Stimulated activated CD4-positive, alpha-beta T cell treated with anti-CD3 and anti-CD28 coated beads, Interleukin-4, amount 100 ng/mL, for 48 hours (primary cell): ENCODE data around the gene CCDC47.
"Not testable (repeated sequence)": the region's sequence is repeated elsewhere in the genome, so short reads cannot be mapped to it uniquely, and the experiment has no call there.

Experiments used
- DNase-seq, 2 donors: peaks; one replicate each; pipeline ENCODE4 v3.0.0-alpha.2; 2020; ENCODE audit warnings: low read depth in 2 of 2

The CCDC47 gene

DNA sequence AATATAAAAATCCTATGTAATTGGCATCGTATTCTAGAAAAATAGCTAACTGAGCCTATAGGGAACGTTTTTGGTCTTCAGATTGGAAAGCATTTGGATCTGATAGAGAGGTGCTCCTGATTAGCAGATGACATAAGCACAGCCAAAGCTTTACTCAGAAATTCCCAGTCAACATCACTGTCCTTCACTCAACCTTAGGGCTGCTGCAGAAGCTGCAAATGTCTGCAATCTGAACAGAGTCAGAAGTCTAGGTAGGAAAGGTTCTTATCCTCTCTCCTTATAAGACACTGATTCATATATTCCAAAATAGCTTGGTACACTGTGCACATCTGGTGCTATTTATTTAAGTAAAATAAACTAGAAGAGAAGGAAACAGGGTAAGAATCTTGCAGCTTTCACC, 51.0 kb downstream of the CCDC47 start:
- DNase-seq: no peak

DNA sequence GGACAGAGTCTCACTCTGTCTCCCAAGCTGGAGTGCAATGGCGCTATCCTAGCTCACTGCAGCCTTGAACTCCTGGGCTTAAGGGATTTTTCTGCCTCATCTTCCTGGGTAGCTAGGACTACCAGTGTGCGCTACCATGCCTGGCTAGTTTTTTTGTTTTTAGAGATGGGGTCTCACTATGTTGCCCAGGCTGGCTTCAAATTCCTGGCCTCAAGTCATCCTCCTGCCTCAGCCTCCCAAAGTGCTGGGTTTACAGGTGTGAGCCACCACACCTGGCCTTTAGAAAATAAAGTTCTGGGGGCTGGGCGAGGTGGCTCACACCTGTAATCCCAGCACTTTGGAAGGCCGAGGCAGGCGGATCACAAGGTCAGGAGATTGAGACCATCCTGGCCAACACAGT, 53.2 kb downstream of the CCDC47 start:
- DNase-seq: not testable (repeated sequence)

DNA sequence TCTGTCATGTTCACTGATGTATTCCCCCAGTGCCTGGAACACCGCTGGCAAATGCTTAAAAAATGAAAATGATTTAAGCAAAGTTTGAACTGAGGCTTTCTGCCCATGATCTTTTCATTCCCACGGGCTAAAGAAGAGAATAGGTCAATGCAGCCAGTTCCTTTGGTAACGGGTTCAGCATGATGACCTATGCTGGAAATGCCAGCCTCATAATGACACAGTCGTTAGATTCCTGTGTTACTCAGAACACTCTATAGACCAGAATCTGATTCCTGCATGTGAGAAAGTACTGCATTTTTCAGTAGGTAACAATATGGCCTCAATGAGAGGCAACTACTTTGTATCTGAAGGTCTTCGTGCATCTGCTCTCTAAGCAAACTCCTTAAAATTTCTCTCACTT, 54.4 kb downstream of the CCDC47 start:
- no peak for DNase-seq

DNA sequence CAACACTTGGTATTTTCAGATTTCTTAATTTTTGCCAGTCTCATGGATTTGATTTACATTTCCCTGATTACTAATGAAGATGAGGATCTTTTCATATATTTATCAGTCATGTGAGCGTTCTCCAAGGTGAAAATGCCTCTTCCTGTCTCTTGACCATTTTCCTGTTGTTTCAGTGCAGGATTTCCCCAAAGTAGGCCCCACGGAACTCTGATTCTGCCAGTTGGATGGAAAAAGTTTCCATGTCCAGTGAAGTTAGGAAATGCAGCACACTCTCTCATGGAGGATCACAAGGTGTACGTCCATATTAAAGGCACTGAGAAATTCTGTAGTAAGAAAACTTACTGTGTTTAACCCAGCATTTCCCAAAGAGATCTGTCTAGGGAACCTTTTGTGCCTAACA, 57.0 kb downstream of the CCDC47 start:
- DNase-seq: no peak

DNA sequence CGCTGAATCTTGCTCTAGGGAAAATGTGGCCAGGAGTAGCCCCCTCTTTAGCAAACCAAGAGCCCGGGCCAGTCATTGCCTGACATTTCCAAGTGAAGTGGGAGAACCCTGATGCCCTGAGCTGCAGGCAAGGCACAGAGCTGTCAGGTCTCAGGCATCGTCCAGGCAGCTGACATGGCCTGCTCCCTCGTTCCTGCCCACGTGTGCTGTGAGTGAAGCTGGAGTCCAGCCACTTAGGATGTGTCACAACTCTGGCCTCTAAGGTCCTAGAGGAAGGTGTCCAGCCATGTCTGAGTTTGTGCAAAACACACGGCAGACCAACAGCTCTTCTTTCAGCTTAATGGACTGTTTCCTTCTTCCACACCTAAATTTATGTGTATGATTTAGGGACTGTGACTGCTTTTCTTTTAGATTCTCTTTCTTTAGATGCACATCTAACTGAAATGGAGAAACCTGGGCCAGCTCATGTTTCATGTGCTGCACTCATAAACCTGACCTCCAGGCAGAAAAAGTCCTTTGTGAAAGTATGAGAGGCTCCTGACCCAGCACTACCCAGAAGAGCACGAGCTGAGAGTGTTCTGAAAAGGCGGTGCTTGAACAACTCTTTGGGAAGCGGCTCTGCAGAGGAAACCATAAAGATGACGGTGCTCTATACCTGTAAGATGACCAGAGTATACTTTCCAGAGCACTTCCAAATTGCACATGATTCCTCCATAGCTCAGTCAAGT, 58.7 kb downstream of the CCDC47 start:
- DNase-seq: no peak

DNA sequence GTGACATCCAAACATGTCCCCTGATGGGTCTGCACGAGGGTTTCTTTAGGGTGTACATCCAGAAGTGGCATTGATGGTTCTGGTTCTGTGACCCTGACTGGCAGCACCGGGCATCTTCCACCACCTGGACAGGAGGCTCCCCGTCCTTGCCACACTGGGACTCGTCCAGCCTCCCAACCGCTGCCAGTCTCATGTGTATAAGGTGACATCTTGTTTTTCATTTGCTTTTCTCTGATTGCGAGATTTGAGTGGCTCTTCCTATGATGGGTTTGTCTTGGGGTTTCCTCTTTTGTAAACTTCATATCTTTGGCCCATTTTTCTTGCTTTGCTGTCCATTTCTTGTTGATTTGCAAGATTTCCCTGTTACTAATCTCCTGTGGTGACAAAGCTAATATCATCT, 64.3 kb downstream of the CCDC47 start:
- no peak for DNase-seq

DNA sequence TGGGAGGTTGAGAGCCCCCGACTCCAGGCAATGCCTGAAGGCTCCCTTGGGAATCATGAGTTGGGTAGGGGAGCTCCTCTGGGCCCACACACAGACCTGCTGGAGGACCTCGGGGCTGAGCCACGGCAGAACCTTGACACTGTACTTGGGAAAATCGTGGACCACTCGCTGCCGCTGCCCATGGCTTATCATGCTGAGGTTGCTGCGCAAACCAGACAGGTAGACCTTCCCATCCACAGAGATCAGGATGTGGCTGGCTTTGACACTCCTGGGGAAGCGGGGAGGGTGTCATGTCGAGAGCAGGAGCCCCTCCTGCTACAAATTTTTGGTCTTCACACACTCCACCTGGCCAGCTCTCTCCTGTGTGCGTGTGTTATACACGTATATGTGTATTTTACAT, 66.2 kb downstream of the CCDC47 start:
- DNase-seq: no peak

DNA sequence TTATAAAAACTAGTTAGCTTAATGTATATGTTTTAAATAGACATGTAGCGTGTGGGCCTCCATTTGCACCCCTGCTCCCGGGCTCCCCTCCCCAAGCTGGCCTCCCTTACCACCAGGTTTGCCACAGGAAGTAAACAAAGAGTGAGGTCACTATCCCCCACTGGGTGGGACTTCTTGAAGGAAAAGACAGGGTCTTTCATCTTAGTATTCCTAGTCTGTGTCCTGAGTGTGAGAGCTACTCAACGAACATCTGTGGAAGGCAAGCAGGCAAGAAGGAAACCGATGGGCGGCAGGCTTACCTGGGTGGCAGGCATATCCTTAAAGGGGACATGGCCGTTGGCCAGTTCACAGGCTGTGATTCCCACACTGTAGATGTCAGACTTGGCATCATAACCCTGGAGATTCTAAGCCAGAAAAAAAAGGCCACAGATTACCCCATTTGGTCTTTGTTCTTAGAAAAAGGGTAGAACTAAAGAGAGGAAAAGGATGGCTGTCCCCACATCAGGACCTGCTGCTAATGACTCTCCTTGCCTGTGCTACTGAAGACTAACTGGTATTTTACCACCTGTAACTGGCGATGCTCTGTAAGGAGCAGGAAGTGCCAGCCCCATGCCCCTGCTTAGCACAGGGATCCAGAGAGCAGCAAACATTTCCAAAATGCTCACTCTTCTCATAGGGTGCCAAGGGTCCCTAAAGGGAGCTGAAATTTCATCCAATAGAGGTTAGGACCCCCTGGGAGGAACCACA, 66.9 kb downstream of the CCDC47 start:
- no peak for DNase-seq

DNA sequence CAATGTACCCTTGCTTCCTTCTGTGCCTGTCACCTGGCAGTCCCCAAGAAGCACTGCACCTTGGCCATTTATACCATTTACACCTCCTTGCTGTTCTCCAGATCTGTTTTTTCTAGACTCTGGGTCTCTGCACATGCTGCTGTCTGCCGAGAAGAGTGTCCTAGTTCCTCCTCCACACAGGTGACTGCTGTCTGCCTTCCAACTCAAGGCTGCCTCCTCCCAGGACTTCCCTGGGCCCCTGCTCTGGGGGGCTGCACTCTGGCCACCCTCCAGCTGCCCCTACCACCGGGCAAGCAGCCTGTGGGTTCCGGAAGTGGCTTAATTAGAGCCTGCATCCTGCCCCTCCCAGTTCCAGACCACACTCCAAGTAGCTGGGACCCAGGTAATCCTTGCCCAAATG, 67.7 kb downstream of the CCDC47 start:
- DNase-seq: no peak

DNA sequence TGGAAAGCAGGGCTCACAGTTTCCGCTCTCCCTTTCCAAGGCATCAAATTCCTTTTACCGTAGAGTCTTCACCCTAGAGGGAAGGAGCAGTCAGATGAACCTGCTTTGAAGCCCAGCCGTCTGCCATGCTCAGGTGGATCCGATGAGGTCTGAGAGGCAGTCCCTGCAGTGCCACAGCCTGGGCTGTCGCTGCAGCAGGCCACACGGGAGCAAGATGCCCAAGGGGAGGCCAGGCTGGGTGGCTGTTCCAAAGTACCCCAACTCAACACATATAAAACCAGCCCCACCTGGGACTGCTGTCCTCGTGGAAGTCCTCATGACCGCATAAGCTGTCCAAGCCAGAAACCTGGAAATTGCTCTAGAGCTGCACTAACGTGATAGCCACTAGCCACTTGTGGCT, 68.6 kb downstream of the CCDC47 start:
- DNase-seq: no peak

DNA sequence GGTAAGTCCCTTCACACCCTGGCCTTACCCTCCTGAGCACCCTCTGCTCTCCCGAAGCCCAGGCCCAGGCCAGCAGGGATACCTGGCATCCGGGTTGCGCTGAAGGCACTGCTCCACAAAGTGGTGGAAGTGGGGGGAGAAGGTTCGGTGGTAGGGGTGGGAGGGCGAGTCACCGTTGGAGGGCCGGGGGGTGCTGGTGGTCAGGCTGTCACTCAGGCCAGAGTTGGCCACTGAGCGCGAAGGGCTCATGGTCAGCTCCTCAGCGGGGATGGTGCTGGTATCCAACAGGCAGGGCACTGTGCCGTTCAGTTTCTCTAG, 69.2 kb downstream of the CCDC47 start:
- no peak for DNase-seq

DNA sequence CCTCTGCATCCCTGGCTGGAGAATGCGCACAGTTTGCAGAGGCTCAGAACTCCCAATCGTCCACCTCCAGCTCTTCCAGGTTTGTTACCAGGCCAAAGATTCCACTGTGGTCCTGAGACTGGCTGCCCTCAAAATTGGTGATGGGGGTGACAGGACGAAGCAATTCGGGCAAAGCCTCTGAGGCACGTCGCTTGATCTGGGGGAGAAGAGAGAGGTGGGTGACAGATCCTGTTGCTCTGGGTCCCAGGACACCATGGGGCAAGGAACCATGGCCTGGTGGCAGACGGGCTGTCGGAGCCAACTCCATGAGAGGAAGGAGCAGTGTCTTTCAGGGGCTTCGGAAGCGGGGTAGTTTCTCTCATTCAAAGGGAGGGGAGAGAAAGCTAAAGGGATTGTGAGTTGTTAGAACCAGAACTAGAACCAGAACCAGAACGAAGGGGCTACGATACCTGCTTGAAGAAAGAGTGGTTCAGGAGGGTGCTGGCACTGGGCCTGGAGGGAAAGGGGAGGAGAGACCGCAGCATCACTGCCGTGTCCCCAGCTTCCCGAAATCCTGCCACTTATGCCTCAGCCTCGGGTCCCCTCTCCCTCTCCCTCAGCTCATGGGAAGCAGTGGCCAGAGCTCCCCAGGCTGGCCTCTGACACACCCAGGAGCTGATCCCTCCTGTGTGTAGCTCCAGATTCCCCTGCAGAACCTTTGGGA, 69.7 kb downstream of the CCDC47 start:
- DNase-seq: no peak

DNA sequence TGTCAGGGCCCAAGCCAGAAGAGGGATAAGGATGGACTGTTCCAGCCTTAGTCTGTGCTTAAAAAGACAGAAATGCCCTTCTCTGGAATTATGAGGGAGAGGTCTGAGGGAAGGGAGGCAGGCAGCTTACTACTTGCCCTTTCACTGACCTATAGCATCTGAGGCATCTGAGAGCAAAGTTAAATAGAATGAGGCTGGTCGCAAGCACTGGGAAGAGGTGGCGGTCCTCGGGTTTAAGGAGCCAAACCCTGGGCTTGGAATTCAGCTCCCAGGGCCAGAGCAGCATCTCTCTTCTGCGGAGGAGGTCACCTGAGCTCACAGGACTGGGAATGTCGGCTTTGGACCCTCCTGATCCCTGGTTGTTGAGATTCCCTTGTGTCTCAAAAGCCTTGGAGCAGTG, 70.4 kb downstream of the CCDC47 start:
- DNase-seq: no peak

DNA sequence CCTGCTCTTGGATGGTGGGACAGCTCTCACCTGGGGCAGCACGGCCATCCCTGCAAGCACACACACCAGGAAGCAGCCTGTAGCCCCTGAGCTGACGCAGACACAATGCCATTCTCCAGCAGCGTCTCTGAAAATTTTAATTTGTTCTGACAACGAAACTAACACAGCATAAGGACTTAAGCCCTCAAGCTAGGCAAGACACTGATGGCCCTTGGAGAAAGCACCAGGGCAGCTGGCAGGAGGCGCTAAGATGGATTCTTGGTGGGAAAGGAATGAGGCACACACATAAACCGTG, 70.7 kb downstream of the CCDC47 start:
- no peak for DNase-seq

DNA sequence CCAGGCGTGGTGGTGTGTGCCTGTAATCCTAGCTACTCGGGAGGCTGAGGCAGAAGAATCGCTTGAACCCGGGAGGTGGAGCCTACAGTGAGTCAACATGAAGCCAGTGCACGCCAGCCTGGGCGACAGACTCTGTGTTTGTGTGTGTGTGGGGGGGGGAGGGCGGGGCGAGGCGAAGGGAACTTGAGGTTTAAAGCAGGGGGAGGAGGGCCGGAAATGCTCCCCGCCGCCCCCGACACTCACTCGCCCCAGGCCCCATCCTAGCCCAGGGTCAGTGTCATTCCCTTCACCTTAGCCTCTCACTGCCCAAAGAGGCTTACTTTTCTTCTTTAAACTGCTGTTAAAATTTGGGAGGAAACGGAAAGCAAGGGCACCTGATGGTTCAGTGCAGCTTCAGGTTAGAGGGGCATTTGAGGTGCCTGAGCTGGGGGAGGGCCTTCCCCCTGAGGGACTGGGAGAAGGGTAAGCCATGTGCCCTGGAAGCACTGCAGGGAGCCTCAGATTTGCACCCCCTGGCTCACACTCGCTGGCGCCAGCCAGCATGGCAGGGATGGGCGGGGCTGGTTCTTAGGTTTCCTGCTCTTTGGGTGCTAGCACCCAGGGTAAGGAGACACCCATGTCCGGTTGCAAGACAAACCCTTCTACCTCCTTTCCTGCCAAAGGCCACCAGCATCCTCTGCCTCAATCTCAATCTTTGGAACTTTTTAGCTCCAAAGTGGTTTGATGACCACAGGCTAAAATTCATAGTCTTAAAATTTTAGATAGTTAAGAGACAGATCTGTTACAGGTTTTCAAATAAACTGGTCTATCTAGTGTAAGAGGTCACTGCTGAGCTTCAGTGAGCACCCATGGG, 71.3 kb downstream of the CCDC47 start:
- peak; percentile 56 to 60 for DNase-seq

DNA sequence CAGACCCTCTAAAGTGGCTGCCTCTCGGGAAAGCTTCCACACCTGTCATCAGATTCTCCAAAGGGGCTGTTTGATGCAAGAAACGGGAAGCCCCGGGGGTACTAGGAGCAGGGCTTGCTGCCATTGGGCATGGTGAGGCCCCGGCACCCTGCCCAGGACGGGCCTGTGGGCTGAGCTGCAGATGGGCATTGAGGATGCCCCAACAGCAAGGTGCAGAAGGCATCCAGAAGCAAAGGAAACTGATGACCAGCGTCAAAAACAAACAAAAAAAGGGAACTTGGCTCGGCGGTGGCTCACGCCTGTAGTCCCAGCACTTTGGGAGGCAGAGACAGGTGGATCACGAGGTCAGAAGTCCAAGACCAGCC, 72.0 kb downstream of the CCDC47 start:
- no peak for DNase-seq

DNA sequence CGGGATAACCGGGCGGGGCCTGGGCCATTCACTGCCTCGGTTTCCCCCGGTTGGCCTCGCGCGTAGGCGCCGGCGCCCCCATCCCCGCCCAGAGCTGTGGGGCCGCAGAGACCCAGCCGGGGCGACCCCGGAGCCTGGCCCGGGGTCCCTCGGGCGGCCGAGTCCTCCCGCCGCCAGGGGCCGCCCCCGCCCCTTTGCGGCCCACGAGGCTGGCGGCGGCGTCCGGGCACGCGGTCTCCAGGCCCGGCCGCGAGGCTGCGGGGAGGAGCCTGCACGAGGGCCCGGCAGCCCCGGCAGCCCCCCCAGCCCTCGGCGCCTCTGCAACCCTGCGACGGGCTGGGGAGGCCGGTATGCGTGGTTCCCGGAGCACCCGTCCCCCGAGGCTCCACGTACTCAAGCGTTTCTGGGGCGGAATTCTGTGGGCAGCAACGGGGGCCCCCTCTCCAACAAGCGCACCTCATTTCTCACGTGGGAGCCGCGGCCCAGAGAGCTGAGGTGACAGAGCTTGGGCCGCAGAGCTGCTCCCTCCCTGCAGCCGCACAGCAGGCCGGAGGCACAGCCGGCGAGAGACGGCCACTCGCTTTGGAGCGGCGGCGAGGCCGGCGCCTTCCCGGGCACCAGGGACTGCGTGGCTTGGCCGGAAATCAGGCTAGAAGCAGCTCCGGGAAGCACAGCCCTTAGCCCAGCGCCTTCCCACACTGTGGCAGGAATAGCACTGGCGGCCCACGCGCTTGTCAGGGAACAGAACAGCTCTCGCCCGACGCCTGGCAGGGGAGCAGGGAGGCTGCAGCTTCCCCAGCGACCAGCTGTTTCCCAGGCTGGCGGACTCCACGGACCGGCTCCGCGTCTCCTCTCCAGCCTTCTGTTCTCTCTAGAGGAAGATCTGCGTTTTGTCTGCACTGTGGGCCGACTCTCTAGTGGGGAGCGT, 72.6 kb downstream of the CCDC47 start:
- DNase-seq: peak in 1 of 2 donors; percentile 42

DNA sequence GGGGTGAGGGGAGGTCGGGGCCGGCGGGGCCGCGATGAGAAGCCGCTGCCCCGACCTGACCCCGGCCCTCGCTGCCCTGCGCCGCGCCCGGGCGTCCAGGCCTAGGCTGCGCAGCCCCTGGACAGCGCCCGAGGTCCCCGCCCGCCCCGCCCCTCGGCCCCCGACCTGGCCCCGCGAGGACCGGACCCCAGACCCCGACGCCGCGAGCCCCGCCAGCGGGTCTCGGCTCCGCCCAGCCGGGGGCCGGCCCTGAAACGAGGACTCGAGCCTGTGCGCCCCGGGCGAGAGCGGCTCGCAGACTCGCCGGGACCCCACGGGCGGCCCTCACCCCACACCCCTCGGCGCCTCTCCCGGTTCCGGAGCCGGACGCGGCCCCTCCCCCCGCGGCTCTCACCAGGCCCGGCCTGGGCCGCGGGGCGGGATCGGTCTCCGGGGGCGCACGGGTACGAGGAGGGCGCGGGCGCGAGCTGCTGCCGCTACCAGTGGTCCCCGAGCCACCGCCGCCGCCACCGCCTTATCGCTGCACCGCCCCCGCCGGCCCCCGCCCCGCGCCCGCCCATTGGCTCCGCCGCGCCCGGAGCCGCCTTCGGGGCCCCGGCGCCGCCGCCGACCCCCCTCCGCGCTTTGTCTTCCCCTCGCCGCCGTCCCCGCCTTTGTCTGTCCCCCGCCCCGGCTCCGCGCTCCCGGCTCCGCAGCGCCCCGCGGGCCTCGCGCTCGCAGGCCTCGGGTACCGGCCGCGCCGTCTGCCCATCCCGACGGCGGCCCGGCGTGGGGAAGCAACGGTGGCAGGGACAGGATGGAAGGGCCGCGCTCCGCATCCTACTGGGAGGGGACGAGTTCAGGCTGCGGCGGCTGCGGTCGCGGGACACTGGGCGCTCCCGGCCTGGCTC, 73.5 kb downstream of the CCDC47 start, which contains the start of gene LIMD2:
Gene LIMD2, minus strand, starts transcription at position 488 of the 890 bp plus-strand sequence. CDS start 827 bp downstream, outside the sequence.
- DNase-seq: peak; percentile 63 to 70

DNA sequence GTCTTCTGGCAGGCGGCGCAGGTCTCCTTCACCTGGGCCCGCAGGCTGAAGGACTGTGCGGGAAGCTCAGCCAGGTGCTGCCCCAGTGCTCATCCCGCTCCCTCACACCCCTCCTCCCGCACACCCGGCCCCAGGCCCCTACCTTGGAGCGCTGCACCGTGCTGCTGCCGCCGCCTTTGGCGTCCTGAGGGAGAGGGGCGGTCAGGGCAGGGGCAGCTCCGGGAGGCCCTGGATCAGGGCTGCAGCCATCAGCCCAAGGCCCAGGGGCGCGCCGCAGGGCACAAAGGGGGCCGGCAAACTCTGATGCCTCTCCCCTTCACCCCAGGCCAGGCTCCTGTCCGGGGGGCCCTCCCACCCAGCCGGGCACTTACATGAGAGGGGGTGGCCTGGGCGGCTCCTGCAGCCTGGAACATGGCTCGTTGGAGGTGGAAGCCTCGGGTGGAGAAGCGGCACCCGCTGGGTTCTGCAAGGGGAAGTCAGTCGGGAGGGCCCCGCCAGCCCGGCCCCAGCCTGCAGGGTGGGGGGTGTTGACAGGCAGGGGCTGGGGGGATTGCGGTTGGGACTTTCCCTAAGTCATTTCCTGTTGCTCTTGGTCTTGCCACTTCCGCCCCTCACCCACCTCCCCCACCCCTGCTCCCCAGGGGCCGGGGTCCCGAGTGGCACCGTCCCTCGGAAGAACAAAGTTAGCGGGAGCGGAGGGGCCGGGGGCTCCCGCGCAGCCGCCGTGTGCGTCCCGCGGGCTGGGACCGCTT, 74.3 kb downstream of the CCDC47 start:
- peak; percentile 54 to 66 for DNase-seq
